Neural crest cell (in vitro differentiated cells): ENCODE data around the gene MEF2D. TPM values are rescaled to one million over a fixed set of nuclear protein-coding genes. Genes with fewer than 3 reads are reported as not detected.

Experiments
- DNase-seq: peaks from one replicate; pipeline ENCODE4 v3.0.0; 2021; ENCODE audit warnings: low read depth, mixed read lengths, low spot score
- H3K27ac Mint-ChIP-seq: one replicate; pipeline ENCODE4 v1.8.0; 2021; ENCODE audit warnings: mild to moderate bottlenecking, mixed read lengths; ENCODE audit not compliant: unreplicated experiment
- H3K27me3 Mint-ChIP-seq: 2 replicates; pipeline ENCODE4 v1.8.0; 2021; ENCODE audit warnings: low read depth, mild to moderate bottlenecking, mixed read lengths
- H3K36me3 Mint-ChIP-seq: 2 replicates; pipeline ENCODE4 v1.8.0; 2021; ENCODE audit warnings: low read depth, mild to moderate bottlenecking, mixed read lengths
- H3K4me1 Mint-ChIP-seq: 2 replicates; pipeline ENCODE4 v1.8.0; 2021; ENCODE audit warnings: mixed read lengths
- H3K4me3 Mint-ChIP-seq: one replicate; pipeline ENCODE4 v1.8.0; 2021; ENCODE audit warnings: mild to moderate bottlenecking, mixed read lengths
- H3K9me3 Mint-ChIP-seq: 2 replicates; pipeline ENCODE4 v1.8.0; 2021; ENCODE audit warnings: mixed read lengths
- CTCF ChIP-seq: fragments of 200-600 bp; sonication (generic); conservative IDR thresholded peaks from 2 replicates; pipeline ENCODE4 v1.5.0; 2021; ENCODE audit warnings: antibody characterized with exemption, mild to moderate bottlenecking
- total RNA-seq: library from RNA; stranded (reverse); gene quantifications from 2 replicates; pipeline ENCODE4 v1.2.1, GENCODE V29; 2021

MEF2D gene
- total RNA-seq, 1 donor from 2014 or later: 17.3 TPM

- DNase-seq: peak; percentile 83
- peak overlapping the region; percentile 86 for H3K4me3 Mint-ChIP-seq
- TF ChIP-seq CTCF: no peak
- peaks cover 36% of the 10 kb centered on the region for H3K4me1 Mint-ChIP-seq
- peak overlapping the region; percentile 81 for H3K27ac Mint-ChIP-seq
- H3K27me3 Mint-ChIP-seq: no peaks in the 10 kb centered on the region
- H3K9me3 Mint-ChIP-seq: no peaks in the 10 kb centered on the region
- no peaks in the 10 kb centered on the region for H3K36me3 Mint-ChIP-seq
These were observed 4.5 kb upstream of the MEF2D start for GRCh38 chr1:156504821-156505678.

- no peaks in the 10 kb centered on the region for H3K36me3 Mint-ChIP-seq
- peak overlapping the region; percentile 52 for H3K4me3 Mint-ChIP-seq
- H3K27me3 Mint-ChIP-seq: no peaks in the 10 kb centered on the region
- DNase-seq: no peak
- no peaks in the 10 kb centered on the region for H3K9me3 Mint-ChIP-seq
- TF ChIP-seq CTCF: no peak
- no peak overlapping the region for H3K27ac Mint-ChIP-seq
- H3K4me1 Mint-ChIP-seq: peaks cover 36% of the 10 kb centered on the region
These were observed 3.9 kb upstream of the MEF2D start for GRCh38 chr1:156504438-156504813.

- H3K9me3 Mint-ChIP-seq: no peaks in the 10 kb centered on the region
- no peak for DNase-seq
- no peaks in the 10 kb centered on the region for H3K27me3 Mint-ChIP-seq
- no peaks in the 10 kb centered on the region for H3K36me3 Mint-ChIP-seq
- peaks cover 40% of the 10 kb centered on the region for H3K4me1 Mint-ChIP-seq
- H3K4me3 Mint-ChIP-seq: peak overlapping the region; percentile 52
- peak overlapping the region; percentile 21 for H3K27ac Mint-ChIP-seq
- no peak for TF ChIP-seq CTCF
These were observed 3.3 kb upstream of the MEF2D start for GRCh38 chr1:156503698-156504437.

GRCh38 chr1:156502894-156503697 is 2.5 kb upstream of the MEF2D start:
- H3K27ac Mint-ChIP-seq: no peak overlapping the region
- no peak for DNase-seq
- peaks cover 48% of the 10 kb centered on the region for H3K4me1 Mint-ChIP-seq
- peak overlapping the region; percentile 94 for H3K4me3 Mint-ChIP-seq
- H3K27me3 Mint-ChIP-seq: no peaks in the 10 kb centered on the region
- H3K9me3 Mint-ChIP-seq: no peaks in the 10 kb centered on the region
- TF ChIP-seq CTCF: no peak
- H3K36me3 Mint-ChIP-seq: no peaks in the 10 kb centered on the region

GRCh38 chr1:156502391-156502893 is 1.9 kb upstream of the MEF2D start:
- no peak for TF ChIP-seq CTCF
- Mint-ChIP-seq H3K4me3 (peak overlapping the region; percentile 94), H3K4me1 (peaks cover 55% of the 10 kb centered on the region), H3K27me3 (no peaks in the 10 kb centered on the region), H3K9me3 (no peaks in the 10 kb centered on the region), H3K27ac (no peak overlapping the region), H3K36me3 (no peaks in the 10 kb centered on the region)
- DNase-seq: no peak
